GM19035 (cell line): ENCODE data around the gene MROH2A.
"Not testable (repeated sequence)": the region's sequence is repeated elsewhere in the genome, so short reads cannot be mapped to it uniquely, and the experiment has no call there.

Experiments
- ATAC-seq: cut with Tn5 transposase; IDR thresholded peaks from one replicate; pipeline ENCODE4 v1.9.1; 2021; ENCODE audit not compliant: unreplicated experiment

MROH2A gene

GRCh38 chr2:233778030-233778429, at the start of gene MROH2A:
Gene MROH2A, plus strand, starts transcription at chr2:233778330. Its CDS starts 1,029 bp downstream, at chr2:233779359.
- no peak for ATAC-seq

DNA sequence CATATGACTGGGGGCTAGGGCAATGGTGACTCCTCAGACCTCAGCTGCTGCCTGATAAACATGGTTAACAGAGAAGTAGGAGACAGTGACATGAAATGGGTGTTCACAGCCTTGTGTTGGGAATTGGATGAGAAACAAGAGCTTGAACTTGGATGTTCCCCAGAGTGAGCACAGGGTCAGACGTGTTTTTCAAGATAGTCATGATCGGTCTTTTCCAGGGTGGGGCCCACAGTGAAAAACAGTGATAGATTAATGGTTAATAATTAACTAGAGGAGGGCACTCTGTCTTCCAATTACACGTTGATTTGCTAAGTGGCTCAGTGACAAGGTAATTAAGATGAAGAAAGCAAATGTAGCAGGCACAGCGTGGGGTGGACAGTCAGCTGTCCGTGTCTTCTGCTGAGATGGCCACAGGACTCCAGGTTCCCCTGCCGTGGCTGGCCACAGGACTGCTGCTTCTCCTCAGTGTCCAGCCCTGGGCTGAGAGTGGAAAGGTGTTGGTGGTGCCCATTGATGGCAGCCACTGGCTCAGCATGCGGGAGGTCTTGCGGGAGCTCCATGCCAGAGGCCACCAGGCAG, 49.3 kb upstream of the MROH2A start, which contains the start of gene UGT1A3:
UGT1A3 (plus strand) TSS at position 320 of the 579 bp plus-strand sequence; CDS start at position 405, 85 bp downstream.
- no peak for ATAC-seq

DNA sequence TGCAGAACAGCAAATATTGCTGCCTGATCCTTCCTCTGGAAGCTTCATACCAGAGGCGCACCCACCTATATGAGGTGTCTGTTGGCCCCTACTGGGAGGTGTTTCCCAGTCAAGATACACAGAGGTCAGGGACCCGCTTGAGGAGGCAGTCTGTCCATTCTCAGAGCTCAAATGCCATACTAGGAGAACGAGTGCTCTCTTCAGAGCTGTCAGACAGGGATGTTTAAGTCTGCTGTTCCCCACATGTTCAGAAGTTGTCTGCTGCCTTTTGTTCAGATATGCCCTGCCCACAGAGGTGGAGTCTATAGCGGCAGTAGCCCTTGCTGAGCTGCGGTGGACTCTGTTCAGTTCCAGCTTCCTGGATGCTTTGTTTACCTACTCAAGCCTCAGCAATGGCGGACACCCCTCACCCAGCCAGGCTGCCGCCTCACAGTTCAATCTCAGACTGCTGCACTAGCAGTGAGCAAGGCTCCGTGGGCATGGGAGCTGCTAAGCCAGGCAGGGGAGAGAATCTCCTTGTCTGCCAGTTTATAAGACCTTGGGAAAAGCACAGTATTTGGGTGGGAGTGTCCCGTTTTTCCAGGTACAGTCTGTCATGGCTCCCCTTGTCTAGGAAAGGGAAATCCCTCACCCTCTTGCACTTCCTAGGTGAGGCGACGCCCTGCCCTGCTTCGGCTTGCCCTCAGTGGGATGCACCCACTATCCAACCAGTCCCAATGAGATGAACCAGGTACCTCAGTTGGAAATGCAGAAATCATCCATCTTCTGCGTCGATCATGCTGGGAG, 41.1 kb upstream of the MROH2A start:
- not testable (repeated sequence) for ATAC-seq

- no peak for ATAC-seq
These were observed 37.3 kb upstream of the MROH2A start for GRCh38 chr2:233740870-233741269.

- no peak for ATAC-seq
These were observed 34.5 kb upstream of the MROH2A start for GRCh38 chr2:233743464-233744259.

DNA sequence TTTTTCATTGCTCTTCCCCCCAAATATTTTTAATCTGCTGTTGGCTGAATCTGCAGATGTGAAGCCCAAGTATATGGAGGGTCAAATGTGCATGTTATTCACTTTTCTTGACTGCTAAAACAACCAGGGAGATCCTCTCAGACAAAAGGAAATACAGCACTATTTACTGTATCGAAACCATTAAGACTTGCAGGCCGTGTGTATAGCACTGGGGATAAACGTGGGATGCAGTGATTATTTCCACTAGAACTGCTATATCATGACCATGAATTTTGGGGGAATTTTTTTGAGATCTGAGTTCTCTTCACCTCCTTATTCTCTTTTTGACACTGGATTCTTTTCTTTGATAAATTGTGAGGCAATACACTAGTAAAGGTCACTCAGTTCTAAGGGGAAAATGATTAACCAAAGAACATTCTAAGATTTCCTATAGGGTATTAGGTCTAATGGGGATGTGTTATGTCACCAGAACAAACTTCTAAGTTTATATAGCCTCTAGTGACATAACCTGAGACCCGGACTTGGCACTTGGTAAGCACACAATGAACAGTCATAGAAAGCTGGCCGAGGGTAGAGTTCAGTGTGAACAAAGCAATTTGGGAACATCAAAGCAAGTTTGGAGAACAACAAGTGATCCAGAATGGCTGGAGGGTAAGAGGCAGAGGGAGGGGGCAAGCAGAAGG, 32.9 kb upstream of the MROH2A start:
- no peak for ATAC-seq

DNA sequence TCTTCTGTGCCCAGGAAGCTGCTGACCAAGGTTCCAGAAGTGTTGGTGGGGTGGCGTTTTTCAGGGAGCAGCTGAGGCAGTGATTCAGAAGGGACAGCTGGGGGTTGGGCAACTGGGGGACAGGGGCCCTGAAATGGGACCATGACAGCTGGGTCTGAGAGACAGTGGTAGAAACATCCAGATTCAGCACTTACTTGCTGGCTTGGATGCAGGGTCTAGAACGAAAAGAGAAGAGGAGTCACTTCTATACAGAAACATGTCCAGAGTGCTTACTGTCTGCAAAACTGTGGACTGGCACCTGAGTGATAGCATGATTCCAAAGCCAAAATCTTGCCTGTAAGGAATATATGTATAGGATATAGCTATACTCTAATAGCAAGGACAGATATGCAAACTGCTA, 32.3 kb upstream of the MROH2A start:
- not testable (repeated sequence) for ATAC-seq

GRCh38 chr2:233746475-233747282, 31.5 kb upstream of the MROH2A start:
- no peak for ATAC-seq

GRCh38 chr2:233747283-233747544, 30.9 kb upstream of the MROH2A start:
- ATAC-seq: no peak

DNA sequence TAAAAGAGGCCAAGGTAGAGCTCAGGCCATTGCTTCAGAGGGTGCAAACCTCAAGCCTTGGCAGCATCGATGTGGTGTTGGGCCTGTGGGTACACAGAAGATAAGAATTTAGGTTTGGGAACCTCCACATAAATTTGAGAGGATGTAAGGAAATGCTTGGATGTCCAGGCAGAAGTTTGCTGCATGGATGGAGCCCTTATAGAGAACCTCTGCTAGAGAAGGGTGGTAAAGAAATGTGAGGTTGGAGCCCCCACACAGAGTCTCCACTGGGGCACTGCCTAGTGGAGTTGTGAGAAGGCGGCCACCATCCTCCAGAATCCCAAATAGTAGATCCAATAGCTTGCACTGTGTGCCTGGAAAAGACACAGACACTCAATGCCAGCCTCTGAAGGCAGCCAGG, 27.4 kb upstream of the MROH2A start:
- not testable (repeated sequence) for ATAC-seq

DNA sequence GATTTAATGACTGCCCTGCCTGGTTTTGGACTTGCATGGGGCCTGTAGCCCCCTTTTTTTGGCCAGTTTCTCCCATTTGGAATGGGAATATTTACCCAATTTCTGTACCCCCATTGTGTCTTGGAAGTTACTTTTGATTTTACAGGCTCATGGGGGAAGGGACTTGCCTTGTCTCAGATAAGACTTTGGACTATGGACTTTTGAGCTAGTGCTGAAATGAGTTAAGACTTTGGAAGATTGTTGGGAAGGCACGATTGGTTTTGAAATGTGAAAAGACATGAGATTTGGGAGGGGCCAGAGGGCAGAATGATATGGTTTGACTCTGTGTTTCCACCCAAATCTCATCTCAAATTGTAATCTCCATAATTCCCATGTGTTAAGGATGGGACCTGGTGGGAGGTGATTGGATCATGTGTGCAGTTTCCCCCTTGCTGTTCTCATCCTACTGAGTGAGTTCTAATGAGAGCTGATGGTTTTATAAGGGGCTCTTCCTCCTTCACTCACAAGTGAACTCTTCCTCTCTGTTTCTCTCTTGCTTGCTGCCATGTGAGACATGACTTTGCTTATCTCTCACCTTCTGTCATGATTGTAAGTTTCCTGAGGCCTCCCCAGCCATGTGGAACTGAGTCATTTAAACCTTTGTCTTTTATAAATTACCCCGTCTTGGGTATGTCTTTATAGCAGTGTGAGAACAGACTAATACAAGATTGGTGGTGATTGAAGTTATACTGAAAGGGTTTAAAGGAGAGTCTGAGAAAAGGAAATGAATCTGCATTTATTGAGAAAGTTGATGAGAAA, 26.7 kb upstream of the MROH2A start:
- not testable (repeated sequence) for ATAC-seq

- no peak for ATAC-seq
These were observed 23.1 kb upstream of the MROH2A start for GRCh38 chr2:233754872-233755611.

DNA sequence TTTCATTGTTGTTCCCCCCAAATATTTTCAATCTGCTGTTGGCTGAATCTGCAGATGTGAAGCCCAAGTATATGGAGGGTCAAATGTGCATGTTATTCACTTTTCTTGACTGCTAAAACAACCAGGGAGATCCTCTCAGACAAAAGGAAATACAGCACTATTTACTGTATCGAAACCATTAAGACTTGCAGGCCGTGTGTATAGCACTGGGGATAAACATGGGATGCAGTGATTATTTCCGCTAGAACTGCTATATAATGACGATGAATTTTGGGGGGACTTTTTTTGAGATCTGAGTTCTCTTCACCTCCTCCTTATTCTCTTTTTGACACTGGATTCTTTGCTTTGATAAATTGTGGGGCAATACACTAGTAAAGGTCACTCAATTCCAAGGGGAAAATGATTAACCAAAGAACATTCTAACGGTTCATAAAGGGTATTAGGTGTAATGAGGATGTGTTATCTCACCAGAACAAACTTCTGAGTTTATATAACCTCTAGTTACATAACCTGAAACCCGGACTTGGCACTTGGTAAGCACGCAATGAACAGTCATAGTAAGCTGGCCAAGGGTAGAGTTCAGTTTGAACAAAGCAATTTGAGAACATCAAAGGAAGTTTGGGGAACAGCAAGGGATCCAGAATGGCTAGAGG, 21.6 kb upstream of the MROH2A start:
- ATAC-seq: no peak

DNA sequence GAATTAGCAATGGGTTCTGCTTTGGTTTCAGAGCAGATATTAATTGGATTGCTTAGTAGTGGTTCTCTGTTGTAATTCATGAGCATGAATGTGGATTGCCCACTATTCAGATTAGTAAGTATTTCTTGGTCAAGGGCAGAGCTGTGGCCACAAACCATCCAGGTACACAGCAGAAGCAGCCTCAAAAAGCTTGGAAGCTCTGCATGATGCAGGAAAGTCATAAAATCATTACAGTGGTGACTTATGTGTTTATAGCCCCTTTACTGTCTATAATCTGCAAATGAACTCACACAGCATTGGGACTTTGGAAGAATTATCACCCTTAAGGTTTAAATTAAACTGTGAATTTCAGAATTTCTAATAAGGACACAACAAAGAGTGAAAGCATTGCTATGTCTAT, 20.0 kb upstream of the MROH2A start:
- no peak for ATAC-seq

DNA sequence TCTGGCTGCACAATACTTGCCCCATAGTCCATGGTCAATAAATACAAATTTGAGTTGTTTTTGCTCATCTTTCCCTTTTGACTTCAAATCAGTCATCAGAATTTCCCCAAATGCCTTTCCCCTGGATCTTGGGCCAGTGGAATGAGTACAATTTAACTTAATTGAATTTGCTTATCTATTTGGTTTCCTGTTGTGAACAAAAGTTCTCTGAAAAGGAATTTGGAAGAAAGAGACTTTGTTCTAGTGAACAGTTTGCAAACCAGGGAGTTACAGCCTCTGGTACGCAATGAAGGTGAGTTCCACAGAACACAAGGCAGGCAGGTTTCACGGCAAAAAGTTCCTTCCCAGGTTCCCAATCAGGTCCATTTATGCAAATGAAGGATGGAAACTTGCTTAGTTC, 19.3 kb upstream of the MROH2A start:
- ATAC-seq: no peak

DNA sequence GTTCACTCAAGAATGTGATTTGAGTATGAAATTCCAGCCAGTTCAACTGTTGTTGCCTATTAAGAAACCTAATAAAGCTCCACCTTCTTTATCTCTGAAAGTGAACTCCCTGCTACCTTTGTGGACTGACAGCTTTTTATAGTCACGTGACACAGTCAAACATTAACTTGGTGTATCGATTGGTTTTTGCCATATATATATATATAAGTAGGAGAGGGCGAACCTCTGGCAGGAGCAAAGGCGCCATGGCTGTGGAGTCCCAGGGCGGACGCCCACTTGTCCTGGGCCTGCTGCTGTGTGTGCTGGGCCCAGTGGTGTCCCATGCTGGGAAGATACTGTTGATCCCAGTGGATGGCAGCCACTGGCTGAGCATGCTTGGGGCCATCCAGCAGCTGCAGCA, 18.1 kb upstream of the MROH2A start, which contains the start of gene UGT1A1:
UGT1A1 (plus strand) TSS at position 228 of the 400 bp plus-strand sequence; CDS start at position 246, 18 bp downstream.
- ATAC-seq: no peak

- no peak for ATAC-seq
These were observed 16.9 kb upstream of the MROH2A start for GRCh38 chr2:233761040-233761769.

DNA sequence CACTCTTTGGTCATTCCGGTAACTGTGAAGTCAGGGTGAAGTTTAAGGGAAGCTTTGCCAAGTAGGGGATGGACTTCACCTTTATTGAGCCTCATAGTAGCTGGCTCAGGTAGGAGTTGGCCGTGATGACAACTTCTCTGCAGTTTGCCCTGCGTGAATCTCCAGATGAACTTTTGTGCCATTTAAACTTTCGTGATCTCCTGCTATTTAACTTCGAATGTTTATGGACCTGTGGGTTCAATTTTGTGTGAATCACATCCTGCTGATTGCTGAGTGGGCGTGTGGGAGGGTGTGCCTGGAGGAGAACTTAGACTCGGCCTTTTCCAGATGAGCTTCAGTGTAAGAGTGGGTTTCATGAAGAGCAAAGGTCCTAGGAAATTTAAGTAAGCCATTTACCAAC, 13.9 kb upstream of the MROH2A start:
- ATAC-seq: no peak
